ENCODE data around the gene TCTA. TPM values are rescaled to one million over a fixed set of nuclear protein-coding genes. Genes with fewer than 3 reads are reported as not detected.

Gene TCTA
- total RNA-seq, 2 donors from 2014 or later: 14.3 to 18.0 TPM

GRCh38 chr3:49417516-49418120 is 5.4 kb downstream of the TCTA start:
- peak overlapping the region; percentile 91 for H3K27ac Mint-ChIP-seq
- H3K27me3 Mint-ChIP-seq: no peaks in the 10 kb centered on the region
- H3K36me3 Mint-ChIP-seq (ENCODE audit: low read depth): peaks cover 51% of the 10 kb centered on the region
- no peaks in the 10 kb centered on the region for H3K9me3 Mint-ChIP-seq
- peaks cover 33% of the 10 kb centered on the region for H3K4me1 Mint-ChIP-seq
- no peak overlapping the region for H3K4me3 Mint-ChIP-seq
- no peak for ATAC-seq (replicated peaks)

- H3K27me3 Mint-ChIP-seq: no peaks in the 10 kb centered on the region
- no peak overlapping the region for H3K27ac Mint-ChIP-seq
- H3K4me1 Mint-ChIP-seq: peaks cover 14% of the 10 kb centered on the region
- no peak overlapping the region for H3K4me3 Mint-ChIP-seq
- H3K36me3 Mint-ChIP-seq (ENCODE audit: low read depth): peaks cover 14% of the 10 kb centered on the region
- no peak for ATAC-seq (replicated peaks)
- H3K9me3 Mint-ChIP-seq: no peaks in the 10 kb centered on the region
These were observed 9.7 kb downstream of the TCTA start for GRCh38 chr3:49421890-49422378.

GRCh38 chr3:49422379-49423248 is 10.4 kb downstream of the TCTA start, which contains the start of gene AMT:
TSS of gene AMT (minus strand) at chr3:49422473. CDS start at chr3:49422450, 23 bp downstream.
- Mint-ChIP-seq H3K4me3 (no peak within 1 kb of the TSS), H3K4me1 (peaks cover 13% of the 10 kb centered on the region), H3K27ac (peak within 1 kb of the TSS; percentile 65), H3K27me3 (no peaks in the 10 kb centered on the region), H3K36me3 (ENCODE audit: low read depth) (peaks cover 11% of the 10 kb centered on the region), H3K9me3 (no peaks in the 10 kb centered on the region)
- no peak for ATAC-seq (replicated peaks)

- ATAC-seq (replicated peaks): no peak
- H3K4me3 Mint-ChIP-seq: no peak overlapping the region
- peaks cover 5% of the 10 kb centered on the region for H3K4me1 Mint-ChIP-seq
- no peaks in the 10 kb centered on the region for H3K9me3 Mint-ChIP-seq
- no peaks in the 10 kb centered on the region for H3K36me3 Mint-ChIP-seq (ENCODE audit: low read depth)
- no peaks in the 10 kb centered on the region for H3K27me3 Mint-ChIP-seq
- H3K27ac Mint-ChIP-seq: peak overlapping the region; percentile 51
These were observed 12.6 kb downstream of the TCTA start for GRCh38 chr3:49424816-49425215.

- no peak for ATAC-seq (replicated peaks)
- Mint-ChIP-seq H3K27ac (peak overlapping the region; percentile 96), H3K27me3 (no peaks in the 10 kb centered on the region), H3K4me3 (peak overlapping the region; percentile 90), H3K36me3 (ENCODE audit: low read depth) (no peaks in the 10 kb centered on the region), H3K4me1 (no peaks in the 10 kb centered on the region), H3K9me3 (no peaks in the 10 kb centered on the region)
These were observed 15.4 kb downstream of the TCTA start for GRCh38 chr3:49427586-49427985.

GRCh38 chr3:49428752-49429080 is 16.5 kb downstream of the TCTA start:
- peak overlapping the region; percentile 90 for H3K4me3 Mint-ChIP-seq
- peak; percentile 6 for ATAC-seq (replicated peaks)

GRCh38 chr3:49434731-49435130 is 22.5 kb downstream of the TCTA start:
- Mint-ChIP-seq H3K36me3 (ENCODE audit: low read depth) (no peaks in the 10 kb centered on the region), H3K4me1 (no peaks in the 10 kb centered on the region), H3K27ac (no peak overlapping the region), H3K4me3 (no peak overlapping the region), H3K27me3 (no peaks in the 10 kb centered on the region), H3K9me3 (no peaks in the 10 kb centered on the region)
- ATAC-seq (replicated peaks): no peak

More at GRCh38 chr3:49428752-49429080, 16.5 kb downstream of the TCTA start:
- no peaks in the 10 kb centered on the region for H3K27me3 Mint-ChIP-seq
- H3K36me3 Mint-ChIP-seq (ENCODE audit: low read depth): no peaks in the 10 kb centered on the region
- no peaks in the 10 kb centered on the region for H3K4me1 Mint-ChIP-seq
- H3K9me3 Mint-ChIP-seq: no peaks in the 10 kb centered on the region
- peak overlapping the region; percentile 96 for H3K27ac Mint-ChIP-seq

- H3K27ac Mint-ChIP-seq: no peak overlapping the region
- H3K4me3 Mint-ChIP-seq: no peak overlapping the region
- no peak for ATAC-seq (replicated peaks)
- H3K36me3 Mint-ChIP-seq (ENCODE audit: low read depth): no peaks in the 10 kb centered on the region
- no peaks in the 10 kb centered on the region for H3K27me3 Mint-ChIP-seq
- H3K4me1 Mint-ChIP-seq: peaks cover 6% of the 10 kb centered on the region
- no peaks in the 10 kb centered on the region for H3K9me3 Mint-ChIP-seq
These were observed 33.2 kb downstream of the TCTA start for GRCh38 chr3:49445391-49445790.

GRCh38 chr3:49453621-49454020 is 41.4 kb downstream of the TCTA start:
- H3K4me3 Mint-ChIP-seq: no peak overlapping the region
- no peaks in the 10 kb centered on the region for H3K9me3 Mint-ChIP-seq
- peak overlapping the region; percentile 11 for H3K27ac Mint-ChIP-seq
- no peaks in the 10 kb centered on the region for H3K27me3 Mint-ChIP-seq
- H3K4me1 Mint-ChIP-seq: peaks cover 6% of the 10 kb centered on the region
- H3K36me3 Mint-ChIP-seq (ENCODE audit: low read depth): no peaks in the 10 kb centered on the region
- ATAC-seq (replicated peaks): no peak

- no peak overlapping the region for H3K27ac Mint-ChIP-seq
- H3K36me3 Mint-ChIP-seq (ENCODE audit: low read depth): no peaks in the 10 kb centered on the region
- peak; percentile 31 for ATAC-seq (replicated peaks)
These were observed 42.2 kb downstream of the TCTA start for GRCh38 chr3:49454458-49454857.

GRCh38 chr3:49454898-49455681 is 42.9 kb downstream of the TCTA start:
- peak overlapping the region; percentile 9 for H3K27ac Mint-ChIP-seq
- H3K36me3 Mint-ChIP-seq (ENCODE audit: low read depth): no peaks in the 10 kb centered on the region
- ATAC-seq (replicated peaks): no peak

More at GRCh38 chr3:49454458-49454857, 42.2 kb downstream of the TCTA start:
- H3K9me3 Mint-ChIP-seq: no peaks in the 10 kb centered on the region
- H3K4me1 Mint-ChIP-seq: no peaks in the 10 kb centered on the region
- H3K27me3 Mint-ChIP-seq: no peaks in the 10 kb centered on the region
- no peak overlapping the region for H3K4me3 Mint-ChIP-seq

GRCh38 chr3:49456466-49456865 is 44.2 kb downstream of the TCTA start:
- Mint-ChIP-seq H3K27me3 (no peaks in the 10 kb centered on the region), H3K27ac (no peak overlapping the region), H3K9me3 (no peaks in the 10 kb centered on the region), H3K4me3 (no peak overlapping the region), H3K4me1 (no peaks in the 10 kb centered on the region), H3K36me3 (ENCODE audit: low read depth) (no peaks in the 10 kb centered on the region)
- ATAC-seq (replicated peaks): no peak

More at GRCh38 chr3:49454898-49455681, 42.9 kb downstream of the TCTA start:
- Mint-ChIP-seq H3K4me3 (no peak overlapping the region), H3K27me3 (no peaks in the 10 kb centered on the region), H3K9me3 (no peaks in the 10 kb centered on the region), H3K4me1 (no peaks in the 10 kb centered on the region)

- H3K36me3 Mint-ChIP-seq (ENCODE audit: low read depth): no peaks in the 10 kb centered on the region
- no peaks in the 10 kb centered on the region for H3K27me3 Mint-ChIP-seq
- no peaks in the 10 kb centered on the region for H3K9me3 Mint-ChIP-seq
- H3K4me1 Mint-ChIP-seq: no peaks in the 10 kb centered on the region
- no peak for ATAC-seq (replicated peaks)
- H3K4me3 Mint-ChIP-seq: no peak overlapping the region
- no peak overlapping the region for H3K27ac Mint-ChIP-seq
These were observed 48.1 kb downstream of the TCTA start for GRCh38 chr3:49460188-49460890.

- Mint-ChIP-seq H3K27ac (peak overlapping the region; percentile 13), H3K36me3 (ENCODE audit: low read depth) (no peaks in the 10 kb centered on the region), H3K27me3 (no peaks in the 10 kb centered on the region), H3K4me3 (no peak overlapping the region), H3K9me3 (no peaks in the 10 kb centered on the region), H3K4me1 (no peaks in the 10 kb centered on the region)
- ATAC-seq (replicated peaks): no peak
These were observed 48.7 kb downstream of the TCTA start for GRCh38 chr3:49460956-49461355.
